ENCODE data around the gene AK8.
A peak's percentile ranks its signal among the peaks of the same experiment; 100 is the strongest.
"Not testable (repeated sequence)": the region's sequence is repeated elsewhere in the genome, so short reads cannot be mapped to it uniquely, and the experiment has no call there.

AK8 gene

GRCh38 chr9:132740526-132741309 is 137.4 kb downstream of the AK8 start:
- DNase-seq, result no peak

GRCh38 chr9:132739710-132740310 is 138.3 kb downstream of the AK8 start:
- no peak for DNase-seq

DNA sequence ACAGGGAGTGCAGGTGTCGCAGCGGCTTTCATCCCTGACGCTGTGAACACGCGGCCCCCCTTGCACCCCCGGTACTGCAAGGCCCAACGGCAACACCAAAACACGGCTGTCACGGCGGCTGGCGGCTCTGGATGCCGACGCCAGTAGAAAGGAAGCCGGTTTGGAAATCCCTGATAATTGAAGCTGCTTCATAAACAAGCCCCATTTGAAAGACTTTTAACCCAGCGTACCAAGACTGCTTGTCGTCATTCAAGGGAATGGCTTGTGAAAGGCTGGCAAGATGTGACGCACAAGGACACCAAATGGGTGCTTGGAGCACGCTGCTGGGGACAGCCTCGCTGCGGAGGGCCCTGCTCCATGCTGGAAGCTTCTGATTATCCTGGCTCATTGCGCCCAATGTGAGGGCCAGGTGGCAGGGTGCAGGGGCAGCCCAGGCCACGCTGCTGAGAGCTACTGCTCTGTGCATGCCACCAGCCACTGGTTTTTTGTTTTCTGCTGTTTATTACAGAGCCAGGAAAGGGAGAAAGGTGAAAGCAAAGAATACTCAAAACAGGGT is 144.7 kb downstream of the AK8 start:
- DNase-seq, result no peak

- peak; percentile 30 for DNase-seq
These were observed 145.5 kb downstream of the AK8 start for GRCh38 chr9:132732326-132733259.

DNA sequence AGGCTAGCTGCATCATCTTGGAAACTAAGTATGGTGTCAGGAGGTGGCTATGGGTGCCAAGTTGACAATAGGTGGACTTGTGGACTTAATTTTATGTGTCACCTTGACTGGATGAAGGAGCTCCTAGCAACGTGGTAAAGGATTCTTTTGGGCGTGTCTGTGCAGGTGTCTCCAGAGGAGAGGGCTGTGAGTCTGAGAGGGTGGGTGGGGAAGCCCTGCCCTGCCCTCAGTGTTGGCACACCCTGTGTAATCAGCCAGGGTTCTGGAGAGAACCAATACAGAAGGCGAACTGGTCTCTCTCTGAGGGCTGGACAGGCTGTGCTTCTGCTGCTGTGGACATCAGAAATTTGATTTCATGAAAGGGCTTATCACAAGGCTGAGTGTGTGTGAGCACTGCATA is 146.9 kb downstream of the AK8 start:
- no peak for DNase-seq

- no peak for DNase-seq
These were observed 147.7 kb downstream of the AK8 start for GRCh38 chr9:132730054-132731033.

DNA sequence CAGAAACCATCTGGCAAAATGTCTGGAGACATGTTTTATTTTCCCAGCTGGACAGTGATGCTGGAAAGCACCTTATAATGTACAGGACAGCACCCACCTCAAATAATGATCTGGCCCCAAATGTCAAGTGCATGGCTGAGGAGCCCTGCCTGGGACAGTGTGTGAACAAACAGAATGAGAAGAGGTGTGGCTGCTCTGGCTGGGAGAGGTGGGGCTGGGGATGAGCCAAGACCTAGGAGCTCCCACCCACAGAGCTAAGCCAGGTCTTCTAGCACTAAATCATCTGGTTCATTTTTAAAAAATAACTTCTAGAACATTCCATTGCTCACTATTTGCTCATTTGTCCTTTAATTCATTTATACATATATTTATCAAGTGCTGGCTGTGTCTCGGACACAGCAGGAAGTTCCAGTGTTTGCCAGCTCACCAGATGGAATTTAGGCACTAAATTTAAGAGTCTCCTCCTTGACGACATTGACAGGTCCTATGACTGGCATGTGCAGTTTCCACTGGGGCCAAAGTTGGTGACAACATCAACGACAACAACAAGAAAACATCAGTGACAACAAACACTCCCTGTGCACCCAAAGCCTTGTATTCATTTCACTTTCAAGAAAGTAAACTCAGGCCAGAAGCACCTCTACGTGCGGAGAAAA is 148.7 kb downstream of the AK8 start:
- no peak for DNase-seq

DNA sequence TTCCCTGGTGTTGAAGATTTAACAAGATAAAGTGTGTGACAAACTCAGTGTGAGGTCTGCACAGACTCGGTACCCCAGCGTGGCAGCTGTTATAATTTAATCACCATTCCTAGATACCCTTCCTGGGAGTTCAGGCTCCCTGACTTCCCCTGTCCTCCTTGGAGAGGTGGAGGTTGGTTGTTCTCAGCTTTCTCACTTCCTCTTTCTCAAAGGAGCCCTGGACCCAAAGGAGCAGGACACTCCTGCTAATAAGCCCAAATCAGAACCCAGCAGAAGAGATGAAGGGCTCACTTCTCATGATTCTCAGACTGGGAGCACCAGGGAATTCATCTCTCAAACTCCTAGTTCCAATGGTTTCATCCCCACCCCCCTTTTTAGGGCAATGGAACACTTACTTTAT is 149.6 kb downstream of the AK8 start:
- no peak for DNase-seq

GRCh38 chr9:132728071-132728470 is 150.0 kb downstream of the AK8 start:
- DNase-seq, result no peak

DNA sequence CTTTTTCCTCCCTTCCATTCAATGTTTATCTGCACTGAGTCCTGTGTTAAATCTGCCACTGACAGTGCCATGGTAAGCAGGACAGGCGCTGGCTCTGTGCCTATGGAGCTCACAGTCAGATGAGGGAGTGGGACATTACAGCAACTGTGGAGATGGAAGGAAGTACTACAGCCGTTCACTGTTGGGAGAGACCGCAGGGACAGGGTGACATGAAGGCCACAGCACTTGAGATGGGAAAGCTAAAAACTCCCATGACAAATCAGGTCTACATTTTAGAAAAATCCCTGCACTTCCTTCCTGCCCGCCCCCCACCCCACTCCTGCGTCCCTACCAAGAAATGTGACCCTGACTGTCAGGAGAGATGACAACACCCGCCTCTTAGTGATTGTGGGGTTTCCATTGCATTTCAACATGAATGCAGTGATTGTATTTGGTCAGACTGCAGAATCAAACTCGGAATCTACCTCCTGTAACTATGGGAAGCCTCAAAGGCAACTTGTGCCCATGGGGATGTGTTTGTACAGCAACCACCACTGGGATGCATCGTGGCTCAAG is 151.4 kb downstream of the AK8 start:
- no peak for DNase-seq

GRCh38 chr9:132725306-132725705 is 152.8 kb downstream of the AK8 start:
- no peak for DNase-seq

DNA sequence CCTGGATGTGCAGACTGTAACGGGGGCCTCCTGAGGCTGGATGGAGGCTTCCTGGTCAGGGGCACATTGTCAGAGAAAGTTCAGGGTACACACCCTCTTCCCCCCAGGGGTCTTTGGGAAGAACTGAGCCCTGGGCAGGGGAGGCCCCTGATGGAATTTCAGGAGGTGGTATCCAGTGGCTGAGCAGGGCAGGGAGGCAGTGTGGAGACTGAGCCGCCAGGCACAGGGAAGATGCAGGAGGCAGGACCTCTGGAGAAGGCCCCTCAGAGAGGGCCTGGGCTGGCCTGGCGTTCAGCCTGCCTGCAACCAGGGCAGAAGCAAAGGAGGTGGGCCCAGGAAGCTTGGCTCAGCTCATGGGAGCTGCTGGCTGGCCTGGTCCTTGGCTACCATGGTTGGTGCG is 154.3 kb downstream of the AK8 start:
- no peak for DNase-seq

DNA sequence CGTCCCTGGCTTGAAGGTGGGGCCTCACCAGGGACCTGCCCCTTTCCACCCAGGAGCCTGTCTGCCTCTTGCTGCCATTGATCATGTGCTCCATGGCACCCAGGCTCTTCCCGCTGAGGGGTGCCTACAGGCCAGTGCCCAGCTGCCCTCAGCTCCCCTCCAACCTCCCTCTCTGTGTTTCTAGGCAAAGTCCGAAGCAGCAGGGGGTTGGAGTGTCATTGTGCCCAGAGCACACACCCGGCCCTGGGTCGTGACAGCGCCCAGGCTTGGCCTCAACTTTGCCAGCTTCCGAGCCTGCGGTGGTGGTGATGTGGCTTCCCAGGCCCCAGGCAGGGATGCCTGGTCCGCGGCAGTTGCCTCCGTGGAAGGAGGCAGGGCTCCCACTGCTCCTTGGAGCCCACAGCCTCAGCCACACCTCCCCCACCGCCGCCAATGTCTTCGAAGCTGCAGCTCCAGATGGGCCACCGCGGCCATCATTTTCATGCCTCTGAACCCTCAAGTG is 155.5 kb downstream of the AK8 start:
- no peak for DNase-seq

GRCh38 chr9:132721661-132722060 is 156.4 kb downstream of the AK8 start:
- no peak for DNase-seq

GRCh38 chr9:132718381-132718928 is 159.6 kb downstream of the AK8 start:
- DNase-seq, result not testable (repeated sequence)

DNA sequence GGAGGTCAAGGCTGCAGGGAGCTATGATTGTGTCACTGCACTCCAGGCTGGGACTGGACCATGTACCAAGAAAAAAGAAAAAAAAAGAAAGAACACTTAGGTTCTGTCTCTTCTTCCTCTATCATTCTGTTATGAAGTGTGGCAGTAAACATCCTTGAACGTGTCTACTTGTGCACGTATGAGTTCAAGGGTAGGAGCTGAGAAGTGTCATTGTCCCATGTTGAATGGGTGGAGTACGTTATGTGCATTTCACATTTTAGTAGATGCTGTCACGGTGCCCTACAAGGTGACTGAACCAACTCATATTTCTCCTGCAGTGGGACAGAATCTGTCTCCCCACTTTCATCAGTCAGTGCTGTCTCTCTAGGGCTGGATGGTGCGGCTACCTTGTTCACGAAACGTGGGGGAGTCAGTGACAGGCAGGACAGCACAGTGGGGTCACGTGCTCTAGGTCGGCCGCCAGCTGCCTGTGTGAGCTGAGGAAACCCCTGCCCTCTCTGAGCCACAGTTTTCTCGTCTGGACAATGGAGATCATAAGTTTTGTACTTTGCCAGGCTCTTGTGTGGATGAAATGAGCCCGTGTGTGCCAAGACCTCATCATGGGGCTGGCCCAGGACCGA is 160.6 kb downstream of the AK8 start:
- DNase-seq, result no peak

DNA sequence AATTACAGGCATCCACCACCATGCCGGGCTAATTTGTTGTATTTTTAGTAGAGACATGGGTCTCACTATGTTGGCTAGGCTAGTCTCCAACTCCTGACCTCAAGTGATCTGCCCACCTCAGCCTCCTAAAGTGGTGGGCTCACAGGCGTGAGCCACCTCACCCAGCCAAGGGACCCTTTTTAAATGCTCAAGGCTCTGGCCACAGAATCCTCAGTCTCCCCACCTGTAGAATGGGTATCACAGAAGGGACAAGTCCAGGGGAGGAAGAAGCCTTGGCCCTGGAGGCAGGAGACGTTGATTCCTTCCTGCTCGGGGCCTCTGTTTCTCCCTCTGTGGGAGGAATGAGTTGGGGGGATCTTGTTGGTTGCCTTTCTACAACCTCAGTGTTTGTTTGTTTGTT is 162.1 kb downstream of the AK8 start:
- no peak for DNase-seq

- no peak for DNase-seq
These were observed 165.3 kb downstream of the AK8 start for GRCh38 chr9:132712753-132713152.

DNA sequence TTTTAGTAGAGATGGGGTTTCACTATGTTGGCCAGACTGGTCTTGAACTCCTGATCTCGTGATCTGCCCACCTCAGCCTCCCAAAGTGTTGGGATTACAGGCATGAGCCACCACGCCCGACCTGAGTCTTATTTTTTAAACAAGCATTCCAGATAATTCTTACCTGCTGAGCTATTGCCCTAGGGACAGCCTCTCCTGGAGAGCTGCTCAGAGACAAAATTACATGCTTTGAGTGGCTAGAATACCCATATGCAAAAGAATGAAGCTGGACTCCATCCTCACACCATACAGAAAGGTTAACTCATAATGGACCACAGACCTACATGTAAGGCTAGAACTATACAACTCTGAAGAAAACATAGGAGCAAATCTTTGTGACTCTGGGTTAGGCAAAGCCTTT is 166.2 kb downstream of the AK8 start:
- no peak for DNase-seq

DNA sequence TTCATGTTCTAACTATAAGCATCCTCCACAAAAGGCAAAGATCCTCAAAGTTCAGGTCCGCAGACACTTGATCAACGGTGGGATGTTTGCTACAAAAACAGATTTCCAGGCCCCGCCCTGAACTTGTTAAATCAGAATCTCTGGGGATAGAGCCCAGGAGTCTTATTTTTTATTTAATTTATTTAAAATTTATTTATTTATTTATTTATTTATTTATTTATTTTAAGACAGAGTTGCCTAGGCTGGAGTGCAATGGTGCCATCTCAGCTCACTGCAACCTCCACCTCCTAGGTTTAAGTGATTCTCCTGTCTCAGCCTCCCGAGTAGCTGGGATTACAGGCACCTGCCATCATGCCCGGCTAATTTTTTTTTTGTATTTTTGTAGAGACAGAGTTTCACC is 166.9 kb downstream of the AK8 start:
- DNase-seq, result not testable (repeated sequence)

Data from NCI-H1092 (cell line).